Cardiac septum (tissue), 1 donor: ENCODE results near the gene FCRLB. TPM values are rescaled to one million over a fixed set of nuclear protein-coding genes. Genes with fewer than 3 reads are reported as not detected.
A peak's percentile ranks its signal among the peaks of the same experiment; 100 is the strongest.
"Not testable (repeated sequence)": the region's sequence is repeated elsewhere in the genome, so short reads cannot be mapped to it uniquely, and the experiment has no call there.

Experiments
- DNase-seq: peaks from one replicate; pipeline ENCODE4 v3.0.0-alpha.2; 2020; ENCODE audit warnings: low spot score
- intact Hi-C: fragments of 100-400 bp; cut with DNase I; formaldehyde crosslinking; loops from one replicate; pipeline ENCODE4 v1.14.0; 2022
- total RNA-seq: library from RNA; stranded (reverse); fragmentation: NEBNext Ultra II Directional; extraction: Animal tissue kit (Norgen Biotek cat#: 25700); gene quantifications from one replicate; pipeline ENCODE4 v1.2.1, GENCODE V29; 2021
- donor health status: DM: no; HTN: no; CAD: no.

The FCRLB gene
- total RNA-seq, 1 donor from 2014 or later, result 0.38 TPM

- intact Hi-C loops, result loop anchor here (5.0 to 10.0 kb wide), 3 partner anchors 89 to 342 kb away; no protein-coding TSS in a partner anchor
Observed at GRCh38 chr1:161736335-161736969, 15.1 kb downstream of the FCRLB start.

GRCh38 chr1:161737625-161738024 is 16.3 kb downstream of the FCRLB start:
- intact Hi-C loops, result loop anchor here (5.0 to 10.0 kb wide), 3 partner anchors 90 to 343 kb away; no protein-coding TSS in a partner anchor
- DNase-seq, result no peak

More at GRCh38 chr1:161736335-161736969, 15.1 kb downstream of the FCRLB start:
- no peak for DNase-seq

GRCh38 chr1:161738627-161739287 is 17.4 kb downstream of the FCRLB start:
- intact Hi-C loops, result loop anchor here (5.0 to 10.0 kb wide), 3 partner anchors 91 to 344 kb away; no protein-coding TSS in a partner anchor
- DNase-seq, result peak; percentile 77

GRCh38 chr1:161739865-161740566 is 18.7 kb downstream of the FCRLB start:
- DNase-seq, result no peak
- intact Hi-C loops, result loop anchor here (5.0 to 10.0 kb wide), 5 partner anchors 93 to 515 kb away; partner anchors contain the start of genes APOA2 and TOMM40L

GRCh38 chr1:161740921-161741320 is 19.6 kb downstream of the FCRLB start:
- intact Hi-C loops, result loop anchor here (10.0 kb wide), 2 partner anchors 256 to 516 kb away; partner anchors contain the start of genes APOA2 and TOMM40L
- DNase-seq, result no peak

- DNase-seq, result no peak
- intact Hi-C loops, result loop anchor here (10.0 kb wide), 2 partner anchors 258 to 518 kb away; partner anchors contain the start of genes APOA2 and TOMM40L
Observed at GRCh38 chr1:161743231-161743630, 21.9 kb downstream of the FCRLB start.

GRCh38 chr1:161747801-161748200 is 26.5 kb downstream of the FCRLB start:
- intact Hi-C loops, result loop anchor here (10.0 kb wide), 2 partner anchors 263 to 523 kb away; partner anchors contain the start of genes APOA2 and TOMM40L
- DNase-seq, result no peak

GRCh38 chr1:161749509-161750407 is 28.4 kb downstream of the FCRLB start, which contains the start of gene DUSP12:
TSS of gene DUSP12 (plus strand) at chr1:161749786. CDS start at chr1:161749802, 16 bp downstream.
- intact Hi-C loops, result loop anchor here (10.0 kb wide), 2 partner anchors 265 to 525 kb away; partner anchors contain the start of genes APOA2 and TOMM40L
- DNase-seq, result peak; percentile 96

GRCh38 chr1:161763522-161764098 is 42.3 kb downstream of the FCRLB start:
- intact Hi-C loops, result loop anchor here (2.0 kb wide), 1 partner anchor 37 kb away; no protein-coding TSS in a partner anchor
- DNase-seq, result no peak

GRCh38 chr1:161766102-161766981 is 45.0 kb downstream of the FCRLB start, which contains the start of gene ATF6:
TSS of gene ATF6 (plus strand) at chr1:161766320. CDS start at chr1:161766361, 41 bp downstream.
- intact Hi-C loops, result no loop called here
- peak; percentile 91 for DNase-seq

- DNase-seq, result no peak
- intact Hi-C loops, result no loop called here
Observed at GRCh38 chr1:161768461-161768860, 47.1 kb downstream of the FCRLB start.

GRCh38 chr1:161768986-161769672 is 47.8 kb downstream of the FCRLB start:
- intact Hi-C loops, result no loop called here

GRCh38 chr1:161769673-161770045 is 48.3 kb downstream of the FCRLB start:
- intact Hi-C loops, DNase-seq: not testable (repeated sequence)

More at GRCh38 chr1:161768986-161769672, 47.8 kb downstream of the FCRLB start:
- no peak for DNase-seq

- no peak for DNase-seq
- intact Hi-C loops, result no loop called here
Observed at GRCh38 chr1:161770250-161770649, 48.9 kb downstream of the FCRLB start.

GRCh38 chr1:161771161-161771560 is 49.8 kb downstream of the FCRLB start:
- intact Hi-C loops, result no loop called here
- DNase-seq, result no peak

- DNase-seq, result no peak
- intact Hi-C loops, result no loop called here
Observed at GRCh38 chr1:161771973-161772372, 50.6 kb downstream of the FCRLB start.

- no peak for DNase-seq
- intact Hi-C loops, result no loop called here
Observed at GRCh38 chr1:161772397-161772796, 51.1 kb downstream of the FCRLB start.
